ENCODE measurements around the gene RAB7B. TPM values are rescaled to one million over a fixed set of nuclear protein-coding genes. Genes with fewer than 3 reads are reported as not detected.

The RAB7B gene
- total RNA-seq, 1 experiment from 2014 or later = 0.22 TPM

DNA sequence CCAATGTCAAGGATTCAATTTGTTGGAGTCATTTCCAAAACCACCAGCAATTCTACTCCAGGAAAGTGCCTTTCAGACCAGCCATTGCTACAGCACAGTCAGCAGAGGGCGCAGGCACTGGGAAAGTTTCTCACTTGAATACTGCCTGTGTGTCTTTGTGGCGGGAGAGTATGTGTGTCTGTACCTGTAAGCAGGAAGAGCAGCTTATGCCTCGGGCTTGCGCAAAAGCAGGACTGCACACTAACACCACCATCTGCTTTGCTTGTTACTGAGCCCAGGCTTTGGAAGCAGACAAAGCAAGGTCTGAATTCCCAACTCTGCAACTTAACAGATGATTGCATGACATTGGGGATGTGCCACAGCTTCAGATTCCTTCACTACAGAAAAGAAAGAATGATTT lies 27.5 kb upstream of the RAB7B start (continued):
- no peak for TF ChIP-seq FOSL1 (IDR thresholded peaks at IDR 0.05; ENCODE audit: low read depth)
- TF ChIP-seq RAD21 (IDR thresholded peaks at IDR 0.05; ENCODE audit: low read depth) = peak; percentile 70

DNA sequence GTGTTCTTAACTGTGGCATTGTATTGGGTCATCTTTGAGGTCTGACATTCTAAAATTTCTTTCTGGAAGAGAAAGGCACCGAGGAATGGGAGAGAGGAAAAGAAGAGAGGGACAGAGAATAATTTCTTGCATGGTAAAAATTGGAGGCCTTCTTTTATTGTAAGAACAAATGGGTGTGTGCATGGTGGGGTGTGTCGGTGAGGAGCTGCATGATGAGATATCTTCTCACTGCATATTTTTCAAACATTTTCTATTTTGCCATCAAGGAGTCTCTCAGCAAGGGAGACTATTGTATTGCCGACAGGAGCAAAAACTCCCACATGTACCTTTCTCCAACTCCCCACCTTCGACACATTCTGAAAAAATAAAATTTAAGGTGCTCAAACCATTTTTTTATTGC lies 27.0 kb upstream of the RAB7B start:
- ChIA-PET POLR2A (no interaction called here), RAD21 (ENCODE audit: low non-redundant PET in 1 of 2, low total read pairs in 2 of 2, uncharacterized antibody in 2 of 2, unreplicated experiment in 2 of 2) (interaction anchor here (0.8 to 1.4 kb wide), 2 partner anchors 76 kb away, joined by 5 to 9 read pairs; no protein-coding TSS in a partner anchor), CTCF (interaction anchor here (0.8 to 3.5 kb wide), 10 partner anchors 9 to 78 kb away, joined by 4 to 43 read pairs (median 5); partner anchors contain the start of gene RAB7B)
- Histone ChIP-seq H3K27ac (ENCODE audit: low read depth, low read length) (no peak overlapping the region), H3K9me2 (ENCODE audit: insufficient read depth) (no peaks in the 10 kb centered on the region), H3K4me1 (ENCODE audit: control insufficient read depth in 1 of 2, insufficient read depth in 2 of 2, low read length in 2 of 2) (peaks cover 0 to 6% of the 10 kb centered on the region in 2 experiments; a peak in 2 of 4 replicates), H3K4me2 (ENCODE audit: low read length) (no peak overlapping the region), H4K20me1 (ENCODE audit: insufficient read depth) (no peaks in the 10 kb centered on the region), H3K9ac (ENCODE audit: low read length) (no peak overlapping the region), H3K4me3 (replicated peaks in 1 of 2; ENCODE audit: low read depth in 1 of 2, low read length in 2 of 2) (no peak overlapping the region), H3K9me3 (ENCODE audit: control insufficient read depth in 1 of 2, insufficient read depth in 1 of 2, low read depth in 1 of 2, low read length in 2 of 2) (no peaks in the 10 kb centered on the region), H3K79me2 (ENCODE audit: insufficient read depth, low read length) (no peaks in the 10 kb centered on the region), H3K36me3 (ENCODE audit: control insufficient read depth in 1 of 2, insufficient read depth in 2 of 2, low read length in 2 of 2) (no peaks in the 10 kb centered on the region), H3K27me3 (ENCODE audit: insufficient read depth, low read length) (no peaks in the 10 kb centered on the region), H2AFZ (ENCODE audit: low read depth, low read length, poor library complexity, severe bottlenecking) (no peak overlapping the region)
- intact Hi-C loops (cut with micrococcal nuclease) = loop anchor here (1.0 kb wide), 1 partner anchor 76 kb away; no protein-coding TSS in a partner anchor
- BruUV-seq (replicated peaks) = no TSS peak
- DNase-seq (ENCODE audit: low read depth, low spot score) (no peak), ATAC-seq (no peak)
- TF ChIP-seq SRF (IDR thresholded peaks at IDR 0.05; ENCODE audit: low read depth) (no peak), EZH2 (IDR thresholded peaks at IDR 0.05) (no peak), JUND (IDR thresholded peaks at IDR 0.05) (no peak), CEBPB (IDR thresholded peaks at IDR 0.05; ENCODE audit: low read depth) (no peak), ZNF274 (IDR thresholded peaks at IDR 0.05; ENCODE audit: low read depth, low read length) (no peak)
- TF ChIP-seq, protein P1, sequence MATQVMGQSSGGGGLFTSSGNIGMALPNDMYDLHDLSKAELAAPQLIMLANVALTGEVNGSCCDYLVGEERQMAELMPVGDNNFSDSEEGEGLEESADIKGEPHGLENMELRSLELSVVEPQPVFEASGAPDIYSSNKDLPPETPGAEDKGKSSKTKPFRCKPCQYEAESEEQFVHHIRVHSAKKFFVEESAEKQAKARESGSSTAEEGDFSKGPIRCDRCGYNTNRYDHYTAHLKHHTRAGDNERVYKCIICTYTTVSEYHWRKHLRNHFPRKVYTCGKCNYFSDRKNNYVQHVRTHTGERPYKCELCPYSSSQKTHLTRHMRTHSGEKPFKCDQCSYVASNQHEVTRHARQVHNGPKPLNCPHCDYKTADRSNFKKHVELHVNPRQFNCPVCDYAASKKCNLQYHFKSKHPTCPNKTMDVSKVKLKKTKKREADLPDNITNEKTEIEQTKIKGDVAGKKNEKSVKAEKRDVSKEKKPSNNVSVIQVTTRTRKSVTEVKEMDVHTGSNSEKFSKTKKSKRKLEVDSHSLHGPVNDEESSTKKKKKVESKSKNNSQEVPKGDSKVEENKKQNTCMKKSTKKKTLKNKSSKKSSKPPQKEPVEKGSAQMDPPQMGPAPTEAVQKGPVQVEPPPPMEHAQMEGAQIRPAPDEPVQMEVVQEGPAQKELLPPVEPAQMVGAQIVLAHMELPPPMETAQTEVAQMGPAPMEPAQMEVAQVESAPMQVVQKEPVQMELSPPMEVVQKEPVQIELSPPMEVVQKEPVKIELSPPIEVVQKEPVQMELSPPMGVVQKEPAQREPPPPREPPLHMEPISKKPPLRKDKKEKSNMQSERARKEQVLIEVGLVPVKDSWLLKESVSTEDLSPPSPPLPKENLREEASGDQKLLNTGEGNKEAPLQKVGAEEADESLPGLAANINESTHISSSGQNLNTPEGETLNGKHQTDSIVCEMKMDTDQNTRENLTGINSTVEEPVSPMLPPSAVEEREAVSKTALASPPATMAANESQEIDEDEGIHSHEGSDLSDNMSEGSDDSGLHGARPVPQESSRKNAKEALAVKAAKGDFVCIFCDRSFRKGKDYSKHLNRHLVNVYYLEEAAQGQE (IDR thresholded peaks at IDR 0.05; ENCODE audit: low read depth) = no peak
